Neural cell (in vitro differentiated cells): ENCODE data around the gene PRKCE. TPM values are rescaled to one million over a fixed set of nuclear protein-coding genes. Genes with fewer than 3 reads are reported as not detected.

Experiments
- H2AFZ ChIP-seq: fragments of 200-600, 300-800 bp; sonication (generic), shearing (Covaris generic); 2 replicates; pipeline ENCODE4 v1.6.0; 2014; ENCODE audit warnings: low read depth, mild to moderate bottlenecking, antibody characterized with exemption, low read length, moderate library complexity
- H3F3A ChIP-seq: fragments of 200-600 bp; shearing (Covaris generic); 2 replicates; pipeline ENCODE4 v1.6.1; 2016; ENCODE audit warnings: mild to moderate bottlenecking, moderate library complexity, mixed read lengths, antibody characterized with exemption, low read length; ENCODE audit not compliant: insufficient read depth, poor library complexity, severe bottlenecking
- H3K27ac ChIP-seq: fragments of 200-600, 300-800 bp; sonication (generic), shearing (Covaris generic); 2 replicates; pipeline ENCODE4 v1.5.1; 2014; ENCODE audit warnings: mild to moderate bottlenecking, low read length, moderate library complexity
- H3K27me3 ChIP-seq: fragments of 300-800, 200-600 bp; sonication (generic), shearing (Covaris generic); 2 replicates; pipeline ENCODE4 v1.6.0; 2014; ENCODE audit warnings: mild to moderate bottlenecking, low read depth, low read length, moderate library complexity; ENCODE audit not compliant: insufficient read depth
- H3K36me3 ChIP-seq: fragments of 300-800, 200-600 bp; sonication (generic), shearing (Covaris generic); 2 replicates; pipeline ENCODE4 v1.5.1; 2014; ENCODE audit warnings: mild to moderate bottlenecking, antibody characterized with exemption, low read length, moderate library complexity; ENCODE audit not compliant: insufficient read depth
- H3K4me2 ChIP-seq: fragments of 300-800, 200-600 bp; sonication (generic), shearing (Covaris generic); 2 replicates; pipeline ENCODE4 v1.6.0; 2014; ENCODE audit warnings: mild to moderate bottlenecking, low read length
- H3K4me3 ChIP-seq: fragments of 300-800, 200-600 bp; sonication (generic), shearing (Covaris generic); 2 replicates; pipeline ENCODE4 v1.5.1; 2014; ENCODE audit warnings: mild to moderate bottlenecking, low read length, moderate library complexity
- H3K79me2 ChIP-seq: fragments of 200-600 bp; shearing (Covaris generic); replicated peaks from 2 replicates; pipeline ENCODE4 v1.6.0; 2014; ENCODE audit warnings: mild to moderate bottlenecking, low read length, moderate library complexity; ENCODE audit not compliant: insufficient read depth
- H3K9ac ChIP-seq: fragments of 300-800, 200-600 bp; sonication (generic), shearing (Covaris generic); 2 replicates; pipeline ENCODE4 v1.6.1; 2016; ENCODE audit warnings: mild to moderate bottlenecking, low read length, mixed read lengths
- H3K9me2 ChIP-seq: fragments of 200-600 bp; shearing (Covaris generic); 2 replicates; pipeline ENCODE4 v1.6.1; 2016; ENCODE audit warnings: mild to moderate bottlenecking, low read length, mixed read lengths; ENCODE audit not compliant: insufficient read depth
- H3K9me3 ChIP-seq: fragments of 200-600, 300-800 bp; sonication (generic), shearing (Covaris generic); 2 replicates; pipeline ENCODE4 v1.6.1; 2016; ENCODE audit warnings: mild to moderate bottlenecking, mixed run types, low read length, moderate library complexity, mixed read lengths
- H4K20me1 ChIP-seq: fragments of 200-600 bp; shearing (Covaris generic); 2 replicates; pipeline ENCODE4 v1.6.1; 2016; ENCODE audit warnings: mild to moderate bottlenecking, mixed run types; ENCODE audit not compliant: insufficient read depth
- CTCF ChIP-seq: fragments of 450-650 bp; IDR thresholded peaks from 2 replicates; pipeline ENCODE4 v1.5.1; 2014; ENCODE audit warnings: antibody characterized with exemption, mild to moderate bottlenecking, moderate library complexity; ENCODE audit not compliant: poor library complexity, severe bottlenecking
- EP300 ChIP-seq: fragments of 450-650 bp; conservative IDR thresholded peaks from 2 replicates; pipeline ENCODE4 v1.6.1; 2014; ENCODE audit warnings: antibody characterized with exemption, mild to moderate bottlenecking, moderate library complexity; ENCODE audit not compliant: poor library complexity, severe bottlenecking
- EZH2 ChIP-seq: fragments of 200-600, 300-800 bp; shearing (Covaris generic), sonication (generic); IDR thresholded peaks from 2 replicates; pipeline ENCODE4 v1.6.1; 2014; ENCODE audit warnings: antibody characterized with exemption, low read length, borderline replicate concordance, mild to moderate bottlenecking; ENCODE audit not compliant: insufficient read depth, poor library complexity, severe bottlenecking
- MXI1 ChIP-seq: fragments of 450-650 bp; conservative IDR thresholded peaks from 2 replicates; pipeline ENCODE4 v1.6.1; 2014; ENCODE audit warnings: antibody characterized with exemption, mild to moderate bottlenecking; ENCODE audit not compliant: poor library complexity, severe bottlenecking
- POLR2AphosphoS5 ChIP-seq: IDR thresholded peaks from 2 replicates; pipeline ENCODE4 v1.6.1; 2012
- RAD21 ChIP-seq: fragments of 450-650 bp; conservative IDR thresholded peaks from 2 replicates; pipeline ENCODE4 v1.6.1; 2014; ENCODE audit warnings: antibody characterized with exemption, mild to moderate bottlenecking, moderate library complexity
- REST ChIP-seq: IDR thresholded peaks from 2 replicates; pipeline ENCODE4 v1.6.1; 2012; ENCODE audit warnings: borderline replicate concordance
- SMC3 ChIP-seq: fragments of 450-650 bp; conservative IDR thresholded peaks from 2 replicates; pipeline ENCODE4 v1.6.1; 2014; ENCODE audit warnings: antibody characterized with exemption, mild to moderate bottlenecking, moderate library complexity; ENCODE audit not compliant: poor library complexity
- TAF1 ChIP-seq: IDR thresholded peaks from 2 replicates; pipeline ENCODE4 v1.6.1; 2012; ENCODE audit warnings: low read depth
- polyA plus RNA-seq: library from polyadenylated mRNA; depleted of rRNA; stranded (reverse); fragments of >200 nt; gene quantifications from 2 replicates; pipeline ENCODE4 v1.2.3, GENCODE V29; 2014

Gene PRKCE
- polyA plus RNA-seq, 1 donor from 2014 or later, result 5.4 TPM

- Histone ChIP-seq H3K36me3 (no peaks in the 10 kb centered on the region), H4K20me1 (no peaks in the 10 kb centered on the region), H3K27ac (no peak overlapping the region), H3K9me3 (no peaks in the 10 kb centered on the region), H3K4me3 (no peak overlapping the region), H2AFZ (no peak overlapping the region), H3K4me2 (no peak overlapping the region), H3K9ac (no peak overlapping the region), H3F3A (no peaks in the 10 kb centered on the region), H3K9me2 (no peaks in the 10 kb centered on the region), H3K79me2 (no peaks in the 10 kb centered on the region), H3K27me3 (no peaks in the 10 kb centered on the region)
- TF ChIP-seq CTCF (no peak), SMC3 (no peak), REST (no peak), POLR2AphosphoS5 (no peak), EZH2 (no peak), EP300 (no peak), RAD21 (no peak), MXI1 (no peak), TAF1 (no peak)
Observed at GRCh38 chr2:45852450-45853150, 201.1 kb downstream of the PRKCE start.

- H3F3A ChIP-seq, result no peaks in the 10 kb centered on the region
Observed at GRCh38 chr2:45855374-45855773, 203.9 kb downstream of the PRKCE start.

More at GRCh38 chr2:45855374-45855773, 203.9 kb downstream of the PRKCE start:
- Histone ChIP-seq H3K36me3 (no peaks in the 10 kb centered on the region), H2AFZ (no peak overlapping the region), H3K4me2 (no peak overlapping the region), H3K79me2 (no peaks in the 10 kb centered on the region), H3K27ac (no peak overlapping the region), H3K9me3 (no peaks in the 10 kb centered on the region), H3K27me3 (no peaks in the 10 kb centered on the region), H4K20me1 (no peaks in the 10 kb centered on the region), H3K9me2 (no peaks in the 10 kb centered on the region), H3K9ac (no peak overlapping the region), H3K4me3 (no peak overlapping the region)
- TF ChIP-seq POLR2AphosphoS5 (no peak), RAD21 (no peak), TAF1 (no peak), REST (no peak), SMC3 (no peak), EZH2 (no peak), EP300 (no peak), CTCF (no peak), MXI1 (no peak)
